GM19372 (cell line): ENCODE data around the gene TC2N.
"Not testable (repeated sequence)": the region's sequence is repeated elsewhere in the genome, so short reads cannot be mapped to it uniquely, and the experiment has no call there.

Experiments used
- ATAC-seq: cut with Tn5 transposase; IDR thresholded peaks from one replicate; pipeline ENCODE4 v1.9.1; 2021; ENCODE audit warnings: mild to moderate bottlenecking, low read depth, moderate library complexity; ENCODE audit not compliant: unreplicated experiment

TC2N gene

GRCh38 chr14:91870890-91871289 lies 3.6 kb upstream of the TC2N start:
- ATAC-seq, result no peak

DNA sequence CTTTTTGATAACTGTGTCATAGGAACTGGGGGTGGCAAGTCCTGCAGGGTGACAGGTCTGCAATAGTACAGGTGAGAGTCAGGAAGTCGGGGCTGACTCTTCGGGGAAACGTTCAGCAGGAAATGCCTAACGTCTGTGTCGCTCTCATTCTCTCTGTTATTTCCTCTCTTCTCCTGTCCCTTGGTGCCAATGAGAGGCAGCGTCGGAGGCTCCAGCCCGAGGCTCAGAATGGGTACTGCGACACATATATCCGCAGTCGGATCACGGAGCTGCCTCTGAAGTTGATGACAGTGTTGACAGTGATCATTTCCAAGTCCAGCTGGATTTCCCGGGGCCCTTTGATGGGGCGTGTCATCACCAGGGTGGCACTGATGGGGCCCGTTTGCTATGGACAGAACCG lies 2.7 kb upstream of the TC2N start:
- no peak for ATAC-seq

DNA sequence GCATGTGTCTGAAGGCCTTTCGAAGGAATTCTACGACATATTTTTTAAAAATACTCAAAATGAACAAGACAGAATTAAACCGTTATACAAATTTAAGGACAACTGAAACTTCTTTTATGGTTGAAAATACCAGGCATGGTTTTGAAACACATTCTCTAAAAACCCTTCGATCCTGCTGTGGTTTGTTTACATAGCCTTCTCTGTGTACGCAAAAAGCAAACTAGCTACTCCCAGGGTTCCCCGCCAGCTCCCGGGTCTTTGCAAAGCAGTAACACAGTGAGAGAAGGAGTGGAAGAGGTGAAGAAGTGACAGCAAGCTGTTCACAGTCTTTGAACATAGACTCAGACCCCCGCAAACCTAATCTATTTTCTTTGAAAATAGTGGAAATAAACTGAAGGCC lies 2.2 kb upstream of the TC2N start:
- ATAC-seq, result no peak

DNA sequence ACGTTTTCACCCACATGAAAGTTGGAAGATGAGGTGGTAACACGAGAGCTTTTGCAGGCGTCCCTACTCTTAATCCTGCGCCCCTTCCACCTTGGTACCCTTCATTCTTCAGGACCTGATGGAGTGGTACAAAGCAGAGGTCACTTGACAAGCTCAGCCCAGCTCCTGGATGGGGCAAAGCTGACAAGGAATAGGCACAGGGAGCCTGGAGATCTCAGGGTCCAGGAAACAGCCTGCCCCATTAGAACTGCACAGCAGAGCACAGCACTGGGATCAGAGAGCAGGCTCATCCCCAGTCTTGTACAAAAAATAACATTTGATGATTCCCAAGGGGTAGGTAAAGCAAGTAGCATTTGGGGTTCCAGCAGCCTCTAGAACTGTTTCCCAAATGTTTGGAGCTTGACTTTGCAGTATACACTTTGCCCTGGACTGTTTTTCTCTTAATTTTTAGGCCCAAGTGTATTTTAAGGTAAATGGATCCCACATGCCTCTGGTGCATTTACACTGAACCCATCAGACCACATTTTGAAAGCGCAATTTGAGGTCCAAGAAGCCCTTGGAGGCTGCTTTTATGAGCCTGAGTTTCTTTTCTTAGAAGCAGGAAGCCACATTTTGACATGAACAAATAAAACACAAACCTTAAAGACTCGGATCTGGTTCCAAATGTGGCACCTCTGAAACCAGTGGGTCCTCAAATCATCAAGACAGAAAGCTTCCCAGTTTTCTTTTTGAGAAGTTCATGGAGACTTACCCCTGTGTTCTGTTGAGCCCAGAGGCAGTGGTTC lies 633 bp downstream of the TC2N start:
- ATAC-seq, result no peak

GRCh38 chr14:91866061-91866460 lies 1.3 kb downstream of the TC2N start:
- ATAC-seq, result no peak

DNA sequence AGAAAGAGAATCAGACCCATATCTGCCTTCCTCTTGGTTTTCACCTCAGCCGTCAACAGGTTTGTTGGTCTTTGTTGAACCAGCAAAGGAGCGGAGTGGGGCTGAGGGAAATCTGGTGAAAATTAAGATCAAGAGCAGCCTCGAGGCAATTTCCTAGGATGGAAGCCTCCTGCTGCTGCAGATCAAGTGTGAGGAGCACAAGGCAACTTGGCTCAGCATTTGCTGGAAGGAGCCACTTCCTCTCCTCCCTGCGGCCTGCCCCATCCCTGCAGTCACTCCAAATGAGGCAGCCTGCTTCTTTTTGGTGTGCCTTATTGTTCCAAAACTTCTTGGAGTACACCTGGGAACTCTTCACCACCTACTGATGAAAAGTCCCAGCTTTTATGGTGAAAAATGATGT lies 4.9 kb downstream of the TC2N start:
- no peak for ATAC-seq

DNA sequence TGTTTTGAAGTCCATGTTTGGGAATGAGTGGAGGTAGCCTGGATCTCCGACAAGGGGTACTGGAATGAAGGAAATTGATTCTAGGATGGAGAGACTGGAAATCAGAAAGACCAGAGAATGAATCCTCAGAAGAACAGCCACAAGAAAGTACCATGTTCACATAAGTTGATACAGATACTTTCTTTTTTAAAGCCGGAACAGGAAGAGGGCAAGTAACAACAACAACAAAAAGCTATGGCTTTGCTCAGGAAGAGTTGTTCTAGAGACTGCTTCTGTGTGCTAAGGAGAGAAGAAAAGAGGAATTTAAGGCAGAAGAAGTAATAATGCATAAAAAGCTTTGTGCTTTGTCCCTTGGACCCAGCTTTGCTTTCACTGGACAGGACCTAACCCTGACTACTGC lies 6.2 kb downstream of the TC2N start:
- ATAC-seq, result no peak

GRCh38 chr14:91860238-91860637 lies 7.1 kb downstream of the TC2N start:
- no peak for ATAC-seq

- no peak for ATAC-seq
Observed at GRCh38 chr14:91858536-91859275, 8.6 kb downstream of the TC2N start.

DNA sequence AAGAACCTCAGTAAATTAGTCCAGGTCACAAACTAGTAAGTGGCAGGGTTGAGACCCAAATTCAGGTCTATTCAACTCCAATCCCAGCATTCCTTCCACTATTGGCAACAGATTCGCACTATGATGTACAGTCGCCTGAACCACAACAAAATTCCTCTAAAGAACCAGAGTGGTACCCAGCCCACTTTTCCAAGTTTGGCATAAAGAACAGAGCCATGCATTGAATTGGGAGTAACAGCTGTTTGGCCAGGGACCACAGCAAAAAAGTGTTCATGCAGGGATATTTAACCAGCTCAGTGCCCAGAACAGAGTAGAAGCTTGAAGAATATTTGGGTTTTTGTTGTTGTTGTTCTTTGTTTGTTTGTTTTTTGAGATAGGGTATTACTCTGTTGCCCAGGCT lies 9.7 kb downstream of the TC2N start:
- ATAC-seq, result no peak

DNA sequence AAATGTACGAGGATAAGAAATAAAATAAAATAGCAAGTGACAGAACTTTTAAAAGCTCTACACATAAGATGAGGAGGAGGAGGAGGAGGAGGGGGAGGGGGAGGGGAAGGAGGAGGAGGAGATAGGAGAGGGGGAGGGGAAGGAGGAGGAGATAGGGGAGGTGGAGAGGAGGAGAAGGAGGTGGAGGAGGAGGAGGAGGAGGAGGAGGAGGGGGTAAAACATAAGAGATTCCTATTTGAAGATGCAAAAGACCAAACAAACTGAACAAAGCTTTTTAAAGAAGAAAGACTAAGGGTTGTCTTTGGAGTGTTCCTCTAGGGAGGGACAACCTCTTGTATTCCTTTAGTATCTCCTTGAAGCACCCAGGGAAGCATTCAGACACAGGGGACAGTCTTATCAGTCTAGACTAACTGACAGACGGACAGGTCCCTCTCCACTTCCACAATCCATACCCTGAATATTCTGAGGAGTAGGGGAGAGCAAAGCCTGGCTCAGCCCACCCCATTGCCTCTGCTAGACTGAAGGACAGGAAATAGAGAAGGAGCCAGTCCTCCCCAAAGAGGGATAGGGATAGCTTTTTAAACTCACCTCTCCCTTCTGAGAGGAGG lies 12.9 kb downstream of the TC2N start:
- ATAC-seq, result no peak

- no peak for ATAC-seq
Observed at GRCh38 chr14:91851563-91851962, 15.8 kb downstream of the TC2N start.

GRCh38 chr14:91848504-91849001 lies 18.8 kb downstream of the TC2N start:
- ATAC-seq, result no peak

DNA sequence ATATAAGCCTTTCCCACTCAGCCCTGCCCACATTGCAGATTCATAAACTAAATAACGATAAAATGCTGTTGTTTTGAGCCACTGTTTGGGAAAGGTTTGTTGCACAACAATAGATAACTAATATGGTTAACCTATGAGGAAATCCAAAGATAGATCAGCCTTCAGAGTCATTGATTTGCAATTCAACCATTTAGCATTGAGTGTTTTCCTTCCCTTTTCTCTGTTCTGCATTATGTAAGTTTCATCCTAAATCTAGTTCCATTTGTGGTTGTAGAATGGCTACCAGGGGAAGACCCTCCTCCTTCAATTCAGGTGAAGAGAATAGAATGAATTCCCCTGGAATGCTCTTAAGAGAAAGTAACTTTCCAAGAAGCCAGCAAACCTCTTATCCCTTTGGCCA lies 19.6 kb downstream of the TC2N start:
- ATAC-seq, result no peak

- no peak for ATAC-seq
Observed at GRCh38 chr14:91845652-91846051, 21.7 kb downstream of the TC2N start.

- ATAC-seq, result not testable (repeated sequence)
Observed at GRCh38 chr14:91845056-91845455, 22.3 kb downstream of the TC2N start.

DNA sequence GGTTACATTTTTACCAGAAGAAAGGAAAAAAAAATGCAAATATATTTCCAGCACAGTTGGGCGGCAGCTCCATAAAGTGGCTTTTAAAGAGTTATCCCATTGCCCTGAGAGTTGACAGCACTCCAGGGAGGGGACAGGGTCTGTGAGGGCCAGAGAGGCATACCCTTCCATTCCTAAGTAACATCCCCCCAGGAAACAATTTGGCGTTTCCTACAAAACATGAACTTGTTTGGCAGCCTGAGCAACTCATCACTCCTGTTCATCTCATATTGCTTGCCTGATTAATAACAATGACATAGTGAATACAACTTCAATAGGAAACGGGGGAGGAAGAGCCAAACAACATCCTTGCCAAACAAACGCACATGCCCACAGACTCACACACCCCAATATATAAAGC lies 23.3 kb downstream of the TC2N start:
- no peak for ATAC-seq

- ATAC-seq, result no peak
Observed at GRCh38 chr14:91843437-91843836, 23.9 kb downstream of the TC2N start.

DNA sequence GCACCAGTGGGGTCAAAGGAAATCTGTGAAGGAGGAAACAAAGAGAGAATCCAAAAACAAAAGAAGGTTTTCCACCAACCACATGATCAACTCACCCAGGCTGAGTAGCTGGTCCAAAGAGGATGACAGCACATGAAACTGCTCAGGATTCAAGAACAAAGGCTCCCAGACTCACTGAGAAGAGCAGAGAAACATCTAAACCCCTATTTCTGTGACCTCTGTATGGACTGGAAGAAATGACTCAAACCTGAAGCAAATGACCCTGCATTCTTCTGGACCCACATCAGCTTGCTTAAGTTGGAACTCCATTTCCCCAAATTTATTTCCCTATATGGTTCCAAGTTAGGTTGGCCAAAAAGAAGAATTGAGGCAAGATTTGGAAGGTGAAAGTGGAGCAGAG lies 26.3 kb downstream of the TC2N start:
- ATAC-seq, result no peak

DNA sequence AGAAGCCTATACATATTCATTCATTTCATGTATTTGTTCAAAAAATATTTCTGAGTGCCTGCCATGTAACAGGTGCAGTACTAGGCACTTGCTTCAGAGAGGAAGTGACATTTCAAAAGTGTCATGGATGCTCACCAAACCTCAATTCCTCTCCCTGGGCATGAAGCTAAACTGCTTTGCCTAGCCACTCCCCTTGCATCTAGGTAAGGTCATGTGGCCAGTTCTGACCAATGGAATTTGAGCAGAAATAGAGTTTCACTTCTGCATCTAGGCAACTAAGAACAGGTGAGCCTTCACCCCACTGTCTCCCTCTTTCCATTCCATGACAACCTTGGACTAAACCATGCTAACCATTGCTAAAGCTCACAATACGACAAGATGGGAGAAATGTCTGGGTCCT lies 27.6 kb downstream of the TC2N start:
- no peak for ATAC-seq

DNA sequence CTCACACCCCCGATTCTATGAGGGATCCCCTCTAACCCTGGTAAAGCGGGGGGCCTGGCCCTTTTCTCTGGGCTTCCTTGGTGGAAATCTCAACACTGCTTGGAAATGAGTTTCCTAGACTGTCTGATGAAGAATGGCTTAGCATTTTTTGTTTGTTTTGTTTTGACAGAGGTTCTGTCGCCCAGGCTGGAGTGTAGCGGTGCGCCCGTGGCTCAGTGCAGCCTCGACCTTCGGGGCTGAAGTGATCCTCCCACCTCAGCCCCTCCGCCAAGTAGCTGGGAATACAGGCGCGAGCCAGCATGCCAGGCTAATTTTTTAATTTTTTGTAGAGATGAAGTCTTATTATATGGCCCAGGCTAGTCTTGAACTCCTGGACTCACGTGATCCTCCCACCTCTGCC lies 30.3 kb downstream of the TC2N start:
- ATAC-seq, result no peak
